GM12872 (cell line): ENCODE results near the gene SLC35D1.

Source experiments
- TF ChIP-seq, protein P1 (sequence below): IDR thresholded peaks from 3 replicates; pipeline ENCODE4 v1.5.1; 2011; ENCODE audit warnings: low read depth, mild to moderate bottlenecking, low read length, moderate library complexity; ENCODE audit not compliant: insufficient read depth

The SLC35D1 gene

DNA sequence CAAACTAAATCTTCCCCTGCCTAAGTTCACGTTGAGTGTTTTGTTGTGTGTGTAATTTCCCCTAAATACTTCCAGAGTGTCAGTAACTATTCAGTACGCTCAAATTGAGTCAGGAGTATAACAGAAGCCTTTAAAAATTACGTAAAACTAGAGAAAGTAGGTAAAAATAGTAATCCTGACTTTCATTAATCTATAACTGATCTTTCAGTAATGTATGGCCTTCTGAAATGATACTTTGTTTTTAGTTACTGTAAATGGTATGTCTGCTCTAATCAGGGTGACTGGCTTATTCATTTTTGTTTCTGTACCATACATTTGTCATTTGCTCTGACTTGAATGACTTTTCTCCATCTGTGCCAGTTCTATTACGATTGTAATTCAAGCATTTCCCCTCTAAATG is 99.7 kb downstream of the SLC35D1 start:
- TF ChIP-seq, protein P1, sequence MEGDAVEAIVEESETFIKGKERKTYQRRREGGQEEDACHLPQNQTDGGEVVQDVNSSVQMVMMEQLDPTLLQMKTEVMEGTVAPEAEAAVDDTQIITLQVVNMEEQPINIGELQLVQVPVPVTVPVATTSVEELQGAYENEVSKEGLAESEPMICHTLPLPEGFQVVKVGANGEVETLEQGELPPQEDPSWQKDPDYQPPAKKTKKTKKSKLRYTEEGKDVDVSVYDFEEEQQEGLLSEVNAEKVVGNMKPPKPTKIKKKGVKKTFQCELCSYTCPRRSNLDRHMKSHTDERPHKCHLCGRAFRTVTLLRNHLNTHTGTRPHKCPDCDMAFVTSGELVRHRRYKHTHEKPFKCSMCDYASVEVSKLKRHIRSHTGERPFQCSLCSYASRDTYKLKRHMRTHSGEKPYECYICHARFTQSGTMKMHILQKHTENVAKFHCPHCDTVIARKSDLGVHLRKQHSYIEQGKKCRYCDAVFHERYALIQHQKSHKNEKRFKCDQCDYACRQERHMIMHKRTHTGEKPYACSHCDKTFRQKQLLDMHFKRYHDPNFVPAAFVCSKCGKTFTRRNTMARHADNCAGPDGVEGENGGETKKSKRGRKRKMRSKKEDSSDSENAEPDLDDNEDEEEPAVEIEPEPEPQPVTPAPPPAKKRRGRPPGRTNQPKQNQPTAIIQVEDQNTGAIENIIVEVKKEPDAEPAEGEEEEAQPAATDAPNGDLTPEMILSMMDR = no peak

GRCh38 chr1:66951513-66951912 is 102.4 kb downstream of the SLC35D1 start:
- TF ChIP-seq, protein P1 = no peak
